Measurements from ENCODE around the gene DDX27. TPM values are rescaled to one million over a fixed set of nuclear protein-coding genes. Genes with fewer than 3 reads are reported as not detected.

DDX27 gene
- total and polyA plus RNA-seq, 2 of the 13 experiments (the other 11 are each of a cell fraction or from before 2014, with no cell fraction given) = 42.6 to 72.8 TPM

DNA sequence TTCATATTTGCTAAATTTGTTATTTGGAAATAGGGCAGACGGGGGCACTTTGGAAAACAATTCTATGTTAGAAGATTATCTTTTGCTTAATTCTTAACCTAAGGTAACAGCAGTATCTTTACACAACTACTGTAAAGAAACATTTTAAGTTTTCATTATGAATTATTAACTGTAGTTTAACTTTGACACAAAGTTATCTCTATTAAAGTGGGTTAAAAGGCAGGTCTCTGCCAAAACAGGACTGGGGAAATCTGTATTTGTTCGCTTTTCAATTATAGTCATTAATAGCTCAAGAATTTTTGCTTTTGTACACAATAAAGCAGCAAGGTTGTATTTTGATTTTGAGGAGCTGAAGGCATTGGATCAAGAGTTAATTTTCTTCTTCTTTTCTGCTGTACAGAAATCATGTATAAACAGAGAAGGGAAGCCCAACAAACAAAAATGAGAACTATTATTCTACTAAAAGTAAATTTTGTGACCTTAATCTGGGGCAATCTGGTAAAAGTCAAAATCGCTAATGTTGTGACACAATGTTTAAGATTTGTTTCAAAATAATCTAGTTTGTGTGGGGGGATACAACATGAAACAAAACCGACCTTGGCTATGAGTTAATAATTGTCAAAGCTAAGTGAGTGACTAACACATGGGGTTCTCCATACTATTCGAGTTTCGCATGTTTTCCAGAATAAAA lies 34.0 kb upstream of the DDX27 start (continued):
- TF ChIP-seq MTF1 (CRISPR knock-in tag; IDR thresholded peaks at IDR 0.05) = no peak
- TF ChIP-seq GATAD1 (CRISPR knock-in tag; IDR thresholded peaks at IDR 0.05) = no peak
- TF ChIP-seq STAT5B (CRISPR knock-in tag; IDR thresholded peaks at IDR 0.05) = no peak
- no peak for TF ChIP-seq GTF3A (CRISPR knock-in tag; conservative IDR thresholded peaks at IDR 0.05)
- TF ChIP-seq ELF3 (CRISPR knock-in tag; IDR thresholded peaks at IDR 0.05) = no peak
- TF ChIP-seq PLRG1 (conservative IDR thresholded peaks at IDR 0.05) = no peak
- TF ChIP-seq DDIT3 (CRISPR knock-in tag; IDR thresholded peaks at IDR 0.05) = no peak
- TF ChIP-seq ETS1 (CRISPR knock-in tag; IDR thresholded peaks at IDR 0.05) = no peak
- TF ChIP-seq ARNT2 (CRISPR knock-in tag; IDR thresholded peaks at IDR 0.05; ENCODE audit: low read depth) = no peak
- TF ChIP-seq, protein P1, sequence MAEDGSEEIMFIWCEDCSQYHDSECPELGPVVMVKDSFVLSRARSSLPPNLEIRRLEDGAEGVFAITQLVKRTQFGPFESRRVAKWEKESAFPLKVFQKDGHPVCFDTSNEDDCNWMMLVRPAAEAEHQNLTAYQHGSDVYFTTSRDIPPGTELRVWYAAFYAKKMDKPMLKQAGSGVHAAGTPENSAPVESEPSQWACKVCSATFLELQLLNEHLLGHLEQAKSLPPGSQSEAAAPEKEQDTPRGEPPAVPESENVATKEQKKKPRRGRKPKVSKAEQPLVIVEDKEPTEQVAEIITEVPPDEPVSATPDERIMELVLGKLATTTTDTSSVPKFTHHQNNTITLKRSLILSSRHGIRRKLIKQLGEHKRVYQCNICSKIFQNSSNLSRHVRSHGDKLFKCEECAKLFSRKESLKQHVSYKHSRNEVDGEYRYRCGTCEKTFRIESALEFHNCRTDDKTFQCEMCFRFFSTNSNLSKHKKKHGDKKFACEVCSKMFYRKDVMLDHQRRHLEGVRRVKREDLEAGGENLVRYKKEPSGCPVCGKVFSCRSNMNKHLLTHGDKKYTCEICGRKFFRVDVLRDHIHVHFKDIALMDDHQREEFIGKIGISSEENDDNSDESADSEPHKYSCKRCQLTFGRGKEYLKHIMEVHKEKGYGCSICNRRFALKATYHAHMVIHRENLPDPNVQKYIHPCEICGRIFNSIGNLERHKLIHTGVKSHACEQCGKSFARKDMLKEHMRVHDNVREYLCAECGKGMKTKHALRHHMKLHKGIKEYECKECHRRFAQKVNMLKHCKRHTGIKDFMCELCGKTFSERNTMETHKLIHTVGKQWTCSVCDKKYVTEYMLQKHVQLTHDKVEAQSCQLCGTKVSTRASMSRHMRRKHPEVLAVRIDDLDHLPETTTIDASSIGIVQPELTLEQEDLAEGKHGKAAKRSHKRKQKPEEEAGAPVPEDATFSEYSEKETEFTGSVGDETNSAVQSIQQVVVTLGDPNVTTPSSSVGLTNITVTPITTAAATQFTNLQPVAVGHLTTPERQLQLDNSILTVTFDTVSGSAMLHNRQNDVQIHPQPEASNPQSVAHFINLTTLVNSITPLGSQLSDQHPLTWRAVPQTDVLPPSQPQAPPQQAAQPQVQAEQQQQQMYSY (CRISPR knock-in tag; IDR thresholded peaks at IDR 0.05) = no peak
- no peak for TF ChIP-seq ZNF7 (CRISPR knock-in tag; IDR thresholded peaks at IDR 0.05)
- TF ChIP-seq NCOA5 (CRISPR knock-in tag; IDR thresholded peaks at IDR 0.05) = no peak
- TF ChIP-seq ZNF83 (CRISPR knock-in tag; IDR thresholded peaks at IDR 0.05; ENCODE audit: borderline replicate concordance) = no peak
- TF ChIP-seq BHLHE40 (IDR thresholded peaks at IDR 0.05; ENCODE audit: low read length) = no peak
- TF ChIP-seq MZF1 (CRISPR knock-in tag; IDR thresholded peaks at IDR 0.05; ENCODE audit: borderline replicate concordance) = no peak
- TF ChIP-seq SMARCE1 (IDR thresholded peaks at IDR 0.05; ENCODE audit: borderline replicate concordance) = no peak
- TF ChIP-seq JDP2 (CRISPR knock-in tag; IDR thresholded peaks at IDR 0.05; ENCODE audit: borderline replicate concordance) = no peak
- no peak for TF ChIP-seq ZNF543 (CRISPR knock-in tag; IDR thresholded peaks at IDR 0.05)
- no peak for TF ChIP-seq ONECUT2 (CRISPR knock-in tag; IDR thresholded peaks at IDR 0.05)
- no peak for TF ChIP-seq ZNF44 (CRISPR knock-in tag; IDR thresholded peaks at IDR 0.05)
- TF ChIP-seq ZFP91 (CRISPR knock-in tag; IDR thresholded peaks at IDR 0.05; ENCODE audit: borderline replicate concordance) = no peak
- TF ChIP-seq E2F1 (CRISPR knock-in tag; IDR thresholded peaks at IDR 0.05) = no peak
- TF ChIP-seq EED (CRISPR knock-in tag; IDR thresholded peaks at IDR 0.05) = no peak
- no peak for TF ChIP-seq NR1H2 (CRISPR knock-in tag; IDR thresholded peaks at IDR 0.05; ENCODE audit: borderline replicate concordance, low read depth)
